GM23248 (cell line): ENCODE data around the gene PTPRD.

ENCODE experiments used
- EZH2 ChIP-seq: fragments of 200-600 bp; sonication (generic); IDR thresholded peaks from 2 replicates; pipeline ENCODE4 v1.6.1; 2018; ENCODE audit warnings: antibody characterized with exemption, mild to moderate bottlenecking; ENCODE audit not compliant: insufficient read depth, poor library complexity, severe bottlenecking
- EZH2phosphoT487 ChIP-seq: fragments of 200-600 bp; sonication (generic); IDR thresholded peaks from 2 replicates; pipeline ENCODE4 v1.6.1; 2018; ENCODE audit warnings: antibody characterized with exemption, moderate library complexity, mild to moderate bottlenecking, low read depth; ENCODE audit not compliant: insufficient read depth

- TF ChIP-seq EZH2 = no peak
- no peak for TF ChIP-seq EZH2phosphoT487
Observed at GRCh38 chr9:9945966-9946365, 666.8 kb downstream of the PTPRD start.
